ENCODE measurements around the gene ATP2B2.

- peak in 1 of 2 experiments; percentile 13; a peak in 1 of 4 replicates for TF ChIP-seq CTCF (conservative IDR thresholded peaks at IDR 0.05; ENCODE audit: low read depth in 2 of 2)
- TF ChIP-seq POLR2AphosphoS5 (IDR thresholded peaks at IDR 0.05; ENCODE audit: low read depth) = no peak
- no peak for TF ChIP-seq REST (IDR thresholded peaks at IDR 0.05; ENCODE audit: unreplicated experiment)
- no peak for TF ChIP-seq NANOG (IDR thresholded peaks at IDR 0.05; ENCODE audit: borderline replicate concordance)
- TF ChIP-seq EZH2 (IDR thresholded peaks at IDR 0.05; ENCODE audit: low read depth, unreplicated experiment) = no peak
- TF ChIP-seq CREB1 (CRISPR knock-in tag; IDR thresholded peaks at IDR 0.05; ENCODE audit: low read depth) = no peak
- TF ChIP-seq EZH2phosphoT487 (IDR thresholded peaks at IDR 0.05; ENCODE audit: unreplicated experiment) = no peak
- TF ChIP-seq ETS1 (IDR thresholded peaks at IDR 0.05) = no peak
- TF ChIP-seq ZNF114 (CRISPR knock-in tag; IDR thresholded peaks at IDR 0.05) = no peak
Observed at GRCh38 chr3:10353160-10353559, 152.2 kb downstream of the ATP2B2 start.

Data from GM23338 (cell line).